HG03354 (cell line): ENCODE results near the gene NEUROD4.

Source experiments
- ATAC-seq: cut with Tn5 transposase; IDR thresholded peaks from one replicate; pipeline ENCODE4 v1.9.1; 2021; ENCODE audit warnings: mild to moderate bottlenecking; ENCODE audit not compliant: unreplicated experiment, poor library complexity, severe bottlenecking

Gene NEUROD4

GRCh38 chr12:54996205-54996604, 23.6 kb upstream of the NEUROD4 start:
- no peak for ATAC-seq

DNA sequence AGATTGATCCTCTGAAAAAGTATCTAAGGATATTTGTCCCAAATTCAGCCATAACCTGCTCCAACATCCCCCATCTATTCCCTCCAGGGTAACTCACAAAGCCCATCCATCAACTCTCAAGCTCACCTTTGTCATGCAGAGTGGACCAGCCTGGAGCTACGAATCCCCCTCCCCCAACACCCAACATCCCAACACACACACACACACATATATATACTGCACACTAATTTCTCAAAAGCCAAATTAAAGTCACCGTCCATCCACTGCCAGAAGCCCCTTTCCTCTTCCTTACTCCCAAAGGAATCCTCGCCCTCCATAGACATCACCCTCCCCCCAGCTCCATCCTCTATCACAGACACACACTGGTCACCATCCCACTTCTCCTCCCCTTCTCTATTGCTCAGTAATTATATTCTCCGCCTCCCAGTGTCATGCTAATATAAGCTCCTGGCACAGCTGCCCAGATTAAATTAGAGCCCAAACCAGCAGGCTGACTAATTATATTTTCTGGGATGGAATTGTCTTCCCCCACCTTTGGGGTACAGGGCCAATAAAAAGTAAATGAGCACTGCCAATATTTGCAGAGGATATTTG, 21.7 kb upstream of the NEUROD4 start:
- no peak for ATAC-seq

DNA sequence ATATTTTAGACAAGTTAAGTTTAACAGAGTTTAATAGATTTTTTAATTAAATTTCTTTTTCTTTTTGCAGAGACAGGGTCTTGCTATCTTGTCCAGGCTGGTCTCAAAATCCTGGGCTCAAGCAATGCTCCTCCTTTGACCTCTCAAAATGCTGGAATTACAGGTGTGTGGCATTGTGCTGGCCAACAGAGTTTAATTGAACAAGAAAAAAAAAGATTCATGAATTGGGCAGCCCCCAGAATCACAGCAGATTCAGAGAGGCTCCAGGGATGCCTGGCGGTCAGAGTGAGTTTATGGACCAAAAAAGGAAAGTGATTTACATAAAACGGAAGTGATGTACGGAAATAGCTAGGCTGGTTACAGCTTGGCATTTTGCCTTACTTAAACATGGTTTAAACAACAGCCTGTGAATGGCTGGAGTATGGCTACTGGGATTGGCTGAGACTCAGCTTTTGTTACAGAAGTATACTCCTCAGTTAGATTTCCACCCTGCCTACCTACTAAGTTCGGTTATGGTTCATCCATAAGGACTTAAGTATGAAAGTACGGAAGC, 20.7 kb upstream of the NEUROD4 start:
- no peak for ATAC-seq

DNA sequence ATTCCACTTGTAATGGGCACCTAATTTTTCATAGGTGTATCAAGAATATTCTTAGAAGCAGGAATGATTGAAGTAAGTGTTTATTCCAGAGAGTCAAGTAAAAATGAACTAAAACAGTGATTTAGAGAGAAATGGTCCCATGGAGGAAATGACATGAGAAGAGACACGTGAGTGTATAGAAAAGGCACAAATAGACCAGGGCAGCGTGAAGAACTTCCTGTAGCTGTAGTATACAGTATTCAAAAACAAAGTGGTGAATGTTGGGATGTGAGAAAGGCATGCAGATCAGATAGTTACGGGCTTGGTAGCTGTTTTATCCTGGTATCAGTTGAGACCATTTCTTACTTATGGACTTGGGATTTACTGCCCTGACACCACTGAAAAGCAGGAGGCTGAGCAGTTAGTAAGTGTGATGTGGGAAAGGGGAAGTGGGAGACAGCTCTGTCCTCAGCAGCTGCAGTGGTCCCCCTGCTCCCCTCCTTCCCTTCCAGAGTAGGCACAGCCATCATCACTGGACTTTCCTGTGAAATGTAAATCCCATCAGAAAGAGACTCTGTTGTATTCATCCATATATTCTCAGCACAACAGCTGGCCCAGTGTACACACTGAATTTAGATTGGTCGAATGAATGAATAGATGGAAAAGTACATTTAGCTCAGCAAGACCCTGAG, 18.4 kb upstream of the NEUROD4 start:
- no peak for ATAC-seq

DNA sequence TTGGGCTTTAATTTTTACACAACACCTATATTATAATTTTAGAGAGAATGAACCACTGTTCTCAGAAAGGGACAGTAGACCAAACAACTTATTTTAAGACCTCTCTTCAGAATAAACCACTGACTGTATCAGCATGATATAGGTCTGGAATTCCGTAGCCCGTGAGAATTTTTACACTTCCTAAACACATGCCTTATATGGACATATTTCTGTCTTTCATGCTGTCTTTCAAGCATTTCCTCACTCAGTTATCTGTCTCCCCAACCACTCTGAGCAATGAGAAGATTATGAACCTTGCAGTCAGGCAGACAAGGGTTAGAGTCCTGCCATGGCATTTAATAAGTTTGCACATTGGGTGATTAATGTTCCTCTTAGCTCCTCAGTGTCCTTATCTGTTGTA, 17.4 kb upstream of the NEUROD4 start:
- ATAC-seq: no peak

DNA sequence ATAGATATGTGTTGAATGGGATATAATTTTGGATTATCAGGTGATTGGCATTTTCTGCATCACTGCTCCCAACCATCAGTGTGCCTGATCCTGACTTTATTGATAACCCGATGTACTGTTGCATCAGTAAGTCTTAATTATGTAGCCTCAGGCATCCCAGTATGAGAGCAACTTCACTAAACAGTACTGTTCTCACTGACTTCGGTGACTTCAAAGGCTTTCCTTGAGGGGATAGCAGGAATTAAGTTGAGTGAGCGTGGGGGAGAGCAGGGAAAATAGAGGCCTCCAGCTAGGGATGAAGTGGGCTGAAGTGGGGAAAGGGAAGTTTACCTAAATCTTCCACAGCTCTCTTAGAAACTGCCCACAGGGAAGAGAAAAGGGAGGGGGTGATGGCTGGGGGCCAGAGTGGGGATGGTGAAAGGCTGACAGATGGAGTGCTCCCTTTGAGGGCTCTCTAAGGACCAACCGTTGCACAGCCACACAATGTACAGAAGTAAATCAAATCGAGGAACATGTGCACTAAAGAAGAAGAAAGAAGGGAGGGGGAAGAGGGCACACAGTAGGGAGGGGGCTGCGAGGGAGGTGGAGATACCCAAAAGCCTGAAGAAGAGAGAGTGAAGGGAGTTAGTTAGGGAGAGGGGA, 10.7 kb upstream of the NEUROD4 start:
- no peak for ATAC-seq

DNA sequence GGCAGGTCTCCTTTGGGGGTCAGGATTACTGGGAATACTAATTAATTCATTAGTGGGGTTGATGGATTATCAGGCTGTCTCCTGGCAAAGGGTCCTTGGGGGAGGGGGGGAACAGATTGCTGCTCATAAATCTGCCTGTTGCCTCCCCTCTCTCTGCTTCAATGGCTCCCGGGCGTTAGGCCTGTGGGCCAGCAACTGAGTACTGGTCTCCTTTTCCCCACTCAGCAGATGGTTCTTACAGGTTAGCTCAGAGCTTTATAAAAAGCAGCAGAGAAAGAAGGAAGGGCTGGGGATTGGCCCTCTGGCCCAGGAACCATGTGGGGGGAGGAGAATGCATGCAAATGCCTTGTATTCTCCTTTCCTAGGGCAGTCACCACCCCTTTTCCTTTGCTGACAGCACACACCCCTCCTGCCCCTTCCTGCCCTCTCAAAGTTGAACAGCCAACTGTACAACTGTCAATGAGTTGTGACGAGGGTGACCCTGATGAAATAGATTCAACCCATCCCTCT, 2.3 kb upstream of the NEUROD4 start:
- no peak for ATAC-seq

GRCh38 chr12:55024575-55024974, 4.8 kb downstream of the NEUROD4 start:
- ATAC-seq: no peak

- no peak for ATAC-seq
These were observed 5.7 kb downstream of the NEUROD4 start for GRCh38 chr12:55025508-55025907.

GRCh38 chr12:55034218-55034617, 14.4 kb downstream of the NEUROD4 start:
- no peak for ATAC-seq

- ATAC-seq: no peak
These were observed 16.7 kb downstream of the NEUROD4 start for GRCh38 chr12:55036326-55037115.

- no peak for ATAC-seq
These were observed 17.7 kb downstream of the NEUROD4 start for GRCh38 chr12:55037351-55037987.

- no peak for ATAC-seq
These were observed 19.9 kb downstream of the NEUROD4 start for GRCh38 chr12:55039395-55040354.

GRCh38 chr12:55041345-55042055, 21.7 kb downstream of the NEUROD4 start:
- ATAC-seq: no peak

- ATAC-seq: no peak
These were observed 23.8 kb downstream of the NEUROD4 start for GRCh38 chr12:55043542-55043941.

DNA sequence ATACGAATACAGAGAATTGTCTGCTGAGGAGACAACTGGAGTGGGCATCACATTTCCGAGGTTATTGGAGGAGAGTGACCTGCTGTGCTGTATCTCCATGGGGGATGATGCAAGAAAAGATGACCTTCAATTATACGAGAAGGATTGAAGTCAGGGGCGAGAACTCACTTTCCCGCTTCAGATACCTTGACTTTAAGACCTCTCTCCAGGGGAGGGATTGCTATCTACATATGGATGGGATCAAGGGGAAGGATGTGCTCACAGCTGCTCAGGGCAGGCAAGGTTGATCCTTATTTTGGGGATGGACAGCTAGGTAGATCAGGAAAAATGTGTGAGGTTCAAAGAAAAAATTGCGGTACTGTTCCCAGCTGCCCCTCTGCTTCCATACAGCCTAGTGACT, 24.4 kb downstream of the NEUROD4 start:
- ATAC-seq: no peak

DNA sequence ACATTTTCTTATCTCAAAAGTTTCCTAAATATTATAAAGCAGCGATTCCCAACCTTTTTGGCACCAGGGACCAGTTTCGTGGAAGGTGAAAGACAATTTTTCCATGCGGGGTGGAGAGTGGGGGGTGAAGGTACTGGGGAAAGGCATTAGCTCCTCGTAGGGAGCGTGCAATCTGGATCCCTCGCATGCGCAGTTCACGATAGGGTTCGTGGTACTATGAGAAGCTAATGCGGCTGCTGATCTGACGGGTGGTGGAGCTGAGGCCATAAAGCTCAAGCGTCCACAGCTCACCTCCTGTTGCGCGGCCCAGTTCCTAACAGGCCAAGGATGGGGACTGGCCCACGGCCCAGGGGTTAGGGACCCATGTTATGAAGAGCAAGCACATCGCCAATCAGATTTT, 29.9 kb downstream of the NEUROD4 start:
- ATAC-seq: no peak
